ENCODE data around the gene RAPSN.

RAPSN gene

GRCh38 chr11:47418454-47419259 lies 30.3 kb downstream of the RAPSN start:
- Histone ChIP-seq H3K27ac (no peak overlapping the region), H3K27me3 (ENCODE audit: insufficient read depth, low read depth, severe bottlenecking) (no peaks in the 10 kb centered on the region)

GRCh38 chr11:47417712-47418111 lies 31.2 kb downstream of the RAPSN start:
- no peak for DNase-seq
- Histone ChIP-seq H3K27ac (no peak overlapping the region), H3K27me3 (ENCODE audit: insufficient read depth, low read depth, severe bottlenecking) (no peaks in the 10 kb centered on the region), H3K9me3 (ENCODE audit: severe bottlenecking) (no peaks in the 10 kb centered on the region), H3K4me3 (ENCODE audit: low read depth, low read length) (no peak overlapping the region), H3K36me3 (peaks cover 48% of the 10 kb centered on the region)
- no peak for TF ChIP-seq CTCF (IDR thresholded peaks at IDR 0.05; ENCODE audit: low read depth, low read length)

More at GRCh38 chr11:47418454-47419259, 30.3 kb downstream of the RAPSN start:
- TF ChIP-seq CTCF (IDR thresholded peaks at IDR 0.05; ENCODE audit: low read depth, low read length): no peak
- Histone ChIP-seq H3K4me3 (ENCODE audit: low read depth, low read length) (no peak overlapping the region), H3K36me3 (peaks cover 58% of the 10 kb centered on the region), H3K9me3 (ENCODE audit: severe bottlenecking) (no peaks in the 10 kb centered on the region)
- no peak for DNase-seq

GRCh38 chr11:47415949-47416472 lies 32.9 kb downstream of the RAPSN start:
- Histone ChIP-seq H3K27ac (no peak overlapping the region), H3K9me3 (ENCODE audit: severe bottlenecking) (no peaks in the 10 kb centered on the region), H3K27me3 (ENCODE audit: insufficient read depth, low read depth, severe bottlenecking) (no peaks in the 10 kb centered on the region), H3K4me3 (ENCODE audit: low read depth, low read length) (no peak overlapping the region), H3K36me3 (peaks cover 37% of the 10 kb centered on the region)
- no peak for DNase-seq
- no peak for TF ChIP-seq CTCF (IDR thresholded peaks at IDR 0.05; ENCODE audit: low read depth, low read length)

GRCh38 chr11:47415091-47415854 lies 33.7 kb downstream of the RAPSN start:
- Histone ChIP-seq H3K27me3 (ENCODE audit: insufficient read depth, low read depth, severe bottlenecking) (no peaks in the 10 kb centered on the region), H3K36me3 (peaks cover 30% of the 10 kb centered on the region), H3K27ac (no peak overlapping the region), H3K4me3 (ENCODE audit: low read depth, low read length) (no peak overlapping the region), H3K9me3 (ENCODE audit: severe bottlenecking) (no peaks in the 10 kb centered on the region)
- no peak for TF ChIP-seq CTCF (IDR thresholded peaks at IDR 0.05; ENCODE audit: low read depth, low read length)
- DNase-seq: no peak

GRCh38 chr11:47414685-47415070 lies 34.3 kb downstream of the RAPSN start:
- no peaks in the 10 kb centered on the region for H3K27me3 ChIP-seq (ENCODE audit: insufficient read depth, low read depth, severe bottlenecking)
- no peaks in the 10 kb centered on the region for H3K9me3 ChIP-seq (ENCODE audit: severe bottlenecking)
- no peak for DNase-seq
- TF ChIP-seq CTCF (IDR thresholded peaks at IDR 0.05; ENCODE audit: low read depth, low read length): no peak
- H3K4me3 ChIP-seq (ENCODE audit: low read depth, low read length): no peak overlapping the region
- H3K27ac ChIP-seq: no peak overlapping the region
- H3K36me3 ChIP-seq: peaks cover 24% of the 10 kb centered on the region
